GM23338 (cell line): ENCODE results near the gene FGFR3. TPM values are rescaled to one million over a fixed set of nuclear protein-coding genes. Genes with fewer than 3 reads are reported as not detected.

Experiments used
- CREB1 ChIP-seq: fragments of 250-450 bp; sonication (Bioruptor Pico); IDR thresholded peaks from 2 replicates; pipeline ENCODE4 v1.5.0; 2020; ENCODE audit warnings: low read depth, mild to moderate bottlenecking, moderate library complexity
- ETS1 ChIP-seq: IDR thresholded peaks from 2 replicates; pipeline ENCODE4 v1.6.1; 2016; ENCODE audit warnings: antibody characterized with exemption
- EZH2 ChIP-seq: fragments of 200-600 bp; sonication (generic); IDR thresholded peaks from one replicate; pipeline ENCODE4 v1.8.0; 2017; ENCODE audit warnings: antibody characterized with exemption, mild to moderate bottlenecking, low read depth; ENCODE audit not compliant: unreplicated experiment
- EZH2phosphoT487 ChIP-seq: fragments of 200-600 bp; sonication (generic); IDR thresholded peaks from one replicate; pipeline ENCODE4 v1.8.1; 2018; ENCODE audit warnings: antibody characterized with exemption; ENCODE audit not compliant: unreplicated experiment
- NANOG ChIP-seq: IDR thresholded peaks from 2 replicates; pipeline ENCODE4 v1.6.1; 2016; ENCODE audit warnings: antibody characterized with exemption, borderline replicate concordance
- POLR2AphosphoS5 ChIP-seq: IDR thresholded peaks from 2 replicates; pipeline ENCODE4 v1.6.1; 2016; ENCODE audit warnings: antibody characterized with exemption, low read depth
- STAT1 ChIP-seq: IDR thresholded peaks from one replicate; pipeline ENCODE4 v1.6.1; 2016; ENCODE audit warnings: antibody characterized with exemption; ENCODE audit not compliant: unreplicated experiment
- ZNF114 ChIP-seq: fragments of 250-450 bp; sonication (Bioruptor Pico); IDR thresholded peaks from 2 replicates; pipeline ENCODE4 v1.5.0; 2020; ENCODE audit warnings: mild to moderate bottlenecking, moderate library complexity
- ZNF331 ChIP-seq: fragments of 250-450 bp; sonication (Bioruptor Pico); IDR thresholded peaks from 2 replicates; pipeline ENCODE4 v1.5.0; 2020; ENCODE audit warnings: low read depth, mild to moderate bottlenecking, moderate library complexity
- polyA plus RNA-seq: library from polyadenylated mRNA; unstranded; fragments of >200 nt; fragmentation: Nextera tagmentation; extraction: Ambion mirVana; gene quantifications from 2 replicates; pipeline ENCODE4 v1.2.1, GENCODE V29; 2016
- total RNA-seq: library from RNA; depleted of rRNA; stranded (reverse); fragments of >200 nt; shearing (Covaris generic); gene quantifications from 2 replicates; pipeline ENCODE4 v1.2.3, GENCODE V29; 2014
- TF ChIP-seq, protein P1 (sequence below): fragments of 250-450 bp; sonication (Bioruptor Pico); IDR thresholded peaks from 2 replicates; pipeline ENCODE4 v1.5.0; 2020; ENCODE audit warnings: mild to moderate bottlenecking, moderate library complexity
- TF ChIP-seq, protein P2 (sequence below): IDR thresholded peaks from one replicate; pipeline ENCODE4 v1.6.1; 2018; ENCODE audit warnings: antibody characterized with exemption; ENCODE audit not compliant: unreplicated experiment

The FGFR3 gene
- total and polyA plus RNA-seq, 2 experiments from 2014 or later = 3.6 to 17.4 TPM

GRCh38 chr4:1756893-1757779, 36.0 kb upstream of the FGFR3 start (continued):
- TF ChIP-seq, protein P1, sequence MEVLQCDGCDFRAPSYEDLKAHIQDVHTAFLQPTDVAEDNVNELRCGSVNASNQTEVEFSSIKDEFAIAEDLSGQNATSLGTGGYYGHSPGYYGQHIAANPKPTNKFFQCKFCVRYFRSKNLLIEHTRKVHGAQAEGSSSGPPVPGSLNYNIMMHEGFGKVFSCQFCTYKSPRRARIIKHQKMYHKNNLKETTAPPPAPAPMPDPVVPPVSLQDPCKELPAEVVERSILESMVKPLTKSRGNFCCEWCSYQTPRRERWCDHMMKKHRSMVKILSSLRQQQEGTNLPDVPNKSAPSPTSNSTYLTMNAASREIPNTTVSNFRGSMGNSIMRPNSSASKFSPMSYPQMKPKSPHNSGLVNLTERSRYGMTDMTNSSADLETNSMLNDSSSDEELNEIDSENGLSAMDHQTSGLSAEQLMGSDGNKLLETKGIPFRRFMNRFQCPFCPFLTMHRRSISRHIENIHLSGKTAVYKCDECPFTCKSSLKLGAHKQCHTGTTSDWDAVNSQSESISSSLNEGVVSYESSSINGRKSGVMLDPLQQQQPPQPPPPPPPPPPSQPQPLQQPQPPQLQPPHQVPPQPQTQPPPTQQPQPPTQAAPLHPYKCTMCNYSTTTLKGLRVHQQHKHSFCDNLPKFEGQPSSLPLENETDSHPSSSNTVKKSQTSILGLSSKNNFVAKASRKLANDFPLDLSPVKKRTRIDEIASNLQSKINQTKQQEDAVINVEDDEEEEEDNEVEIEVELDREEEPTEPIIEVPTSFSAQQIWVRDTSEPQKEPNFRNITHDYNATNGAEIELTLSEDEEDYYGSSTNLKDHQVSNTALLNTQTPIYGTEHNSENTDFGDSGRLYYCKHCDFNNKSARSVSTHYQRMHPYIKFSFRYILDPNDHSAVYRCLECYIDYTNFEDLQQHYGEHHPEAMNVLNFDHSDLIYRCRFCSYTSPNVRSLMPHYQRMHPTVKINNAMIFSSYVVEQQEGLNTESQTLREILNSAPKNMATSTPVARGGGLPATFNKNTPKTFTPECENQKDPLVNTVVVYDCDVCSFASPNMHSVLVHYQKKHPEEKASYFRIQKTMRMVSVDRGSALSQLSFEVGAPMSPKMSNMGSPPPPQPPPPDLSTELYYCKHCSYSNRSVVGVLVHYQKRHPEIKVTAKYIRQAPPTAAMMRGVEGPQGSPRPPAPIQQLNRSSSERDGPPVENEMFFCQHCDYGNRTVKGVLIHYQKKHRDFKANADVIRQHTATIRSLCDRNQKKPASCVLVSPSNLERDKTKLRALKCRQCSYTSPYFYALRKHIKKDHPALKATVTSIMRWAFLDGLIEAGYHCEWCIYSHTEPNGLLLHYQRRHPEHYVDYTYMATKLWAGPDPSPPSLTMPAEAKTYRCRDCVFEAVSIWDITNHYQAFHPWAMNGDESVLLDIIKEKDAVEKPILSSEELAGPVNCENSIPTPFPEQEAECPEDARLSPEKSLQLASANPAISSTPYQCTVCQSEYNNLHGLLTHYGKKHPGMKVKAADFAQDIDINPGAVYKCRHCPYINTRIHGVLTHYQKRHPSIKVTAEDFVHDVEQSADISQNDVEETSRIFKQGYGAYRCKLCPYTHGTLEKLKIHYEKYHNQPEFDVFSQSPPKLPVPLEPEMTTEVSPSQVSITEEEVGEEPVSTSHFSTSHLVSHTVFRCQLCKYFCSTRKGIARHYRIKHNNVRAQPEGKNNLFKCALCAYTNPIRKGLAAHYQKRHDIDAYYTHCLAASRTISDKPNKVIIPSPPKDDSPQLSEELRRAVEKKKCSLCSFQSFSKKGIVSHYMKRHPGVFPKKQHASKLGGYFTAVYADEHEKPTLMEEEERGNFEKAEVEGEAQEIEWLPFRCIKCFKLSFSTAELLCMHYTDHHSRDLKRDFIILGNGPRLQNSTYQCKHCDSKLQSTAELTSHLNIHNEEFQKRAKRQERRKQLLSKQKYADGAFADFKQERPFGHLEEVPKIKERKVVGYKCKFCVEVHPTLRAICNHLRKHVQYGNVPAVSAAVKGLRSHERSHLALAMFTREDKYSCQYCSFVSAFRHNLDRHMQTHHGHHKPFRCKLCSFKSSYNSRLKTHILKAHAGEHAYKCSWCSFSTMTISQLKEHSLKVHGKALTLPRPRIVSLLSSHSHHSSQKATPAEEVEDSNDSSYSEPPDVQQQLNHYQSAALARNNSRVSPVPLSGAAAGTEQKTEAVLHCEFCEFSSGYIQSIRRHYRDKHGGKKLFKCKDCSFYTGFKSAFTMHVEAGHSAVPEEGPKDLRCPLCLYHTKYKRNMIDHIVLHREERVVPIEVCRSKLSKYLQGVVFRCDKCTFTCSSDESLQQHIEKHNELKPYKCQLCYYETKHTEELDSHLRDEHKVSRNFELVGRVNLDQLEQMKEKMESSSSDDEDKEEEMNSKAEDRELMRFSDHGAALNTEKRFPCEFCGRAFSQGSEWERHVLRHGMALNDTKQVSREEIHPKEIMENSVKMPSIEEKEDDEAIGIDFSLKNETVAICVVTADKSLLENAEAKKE (CRISPR knock-in tag) = no peak
- TF ChIP-seq STAT1 (no peak), ZNF114 (CRISPR knock-in tag) (no peak), ETS1 (no peak), CREB1 (CRISPR knock-in tag) (no peak), ZNF331 (CRISPR knock-in tag) (no peak), EZH2phosphoT487 (no peak), NANOG (no peak), EZH2 (no peak), POLR2AphosphoS5 (no peak)
- TF ChIP-seq, protein P2, sequence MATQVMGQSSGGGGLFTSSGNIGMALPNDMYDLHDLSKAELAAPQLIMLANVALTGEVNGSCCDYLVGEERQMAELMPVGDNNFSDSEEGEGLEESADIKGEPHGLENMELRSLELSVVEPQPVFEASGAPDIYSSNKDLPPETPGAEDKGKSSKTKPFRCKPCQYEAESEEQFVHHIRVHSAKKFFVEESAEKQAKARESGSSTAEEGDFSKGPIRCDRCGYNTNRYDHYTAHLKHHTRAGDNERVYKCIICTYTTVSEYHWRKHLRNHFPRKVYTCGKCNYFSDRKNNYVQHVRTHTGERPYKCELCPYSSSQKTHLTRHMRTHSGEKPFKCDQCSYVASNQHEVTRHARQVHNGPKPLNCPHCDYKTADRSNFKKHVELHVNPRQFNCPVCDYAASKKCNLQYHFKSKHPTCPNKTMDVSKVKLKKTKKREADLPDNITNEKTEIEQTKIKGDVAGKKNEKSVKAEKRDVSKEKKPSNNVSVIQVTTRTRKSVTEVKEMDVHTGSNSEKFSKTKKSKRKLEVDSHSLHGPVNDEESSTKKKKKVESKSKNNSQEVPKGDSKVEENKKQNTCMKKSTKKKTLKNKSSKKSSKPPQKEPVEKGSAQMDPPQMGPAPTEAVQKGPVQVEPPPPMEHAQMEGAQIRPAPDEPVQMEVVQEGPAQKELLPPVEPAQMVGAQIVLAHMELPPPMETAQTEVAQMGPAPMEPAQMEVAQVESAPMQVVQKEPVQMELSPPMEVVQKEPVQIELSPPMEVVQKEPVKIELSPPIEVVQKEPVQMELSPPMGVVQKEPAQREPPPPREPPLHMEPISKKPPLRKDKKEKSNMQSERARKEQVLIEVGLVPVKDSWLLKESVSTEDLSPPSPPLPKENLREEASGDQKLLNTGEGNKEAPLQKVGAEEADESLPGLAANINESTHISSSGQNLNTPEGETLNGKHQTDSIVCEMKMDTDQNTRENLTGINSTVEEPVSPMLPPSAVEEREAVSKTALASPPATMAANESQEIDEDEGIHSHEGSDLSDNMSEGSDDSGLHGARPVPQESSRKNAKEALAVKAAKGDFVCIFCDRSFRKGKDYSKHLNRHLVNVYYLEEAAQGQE = no peak
